H1 (cell line): ENCODE results near the gene RTN3.

Experiments
- CHD2 ChIP-seq: IDR thresholded peaks from 2 replicates; pipeline ENCODE4 v1.6.1; 2012; ENCODE audit warnings: low read length, improper control_type of control experiment
- CTCF ChIP-seq, 3 experiments: IDR thresholded peaks; 1 replicate in 2 of 3; 2 replicates in 1 of 3; pipeline versions ENCODE4 v1.5.1 to v1.6.1; 2011; ENCODE audit warnings: low read length in 3 of 3, mild to moderate bottlenecking in 3 of 3, inconsistent platforms in 2 of 3, low read depth in 1 of 3, moderate library complexity in 1 of 3; ENCODE audit not compliant: insufficient read depth in 1 of 3; ENCODE audit errors: control extremely low read depth in 1 of 3
- EGR1 ChIP-seq: IDR thresholded peaks from 2 replicates; pipeline ENCODE4 v1.6.1; 2011; ENCODE audit warnings: low read depth, low read length, borderline replicate concordance
- EZH2 ChIP-seq: fragments of 200-600 bp; sonication (generic); IDR thresholded peaks from 2 replicates; pipeline ENCODE4 v1.7.1; 2012; ENCODE audit warnings: low read depth, mild to moderate bottlenecking, moderate library complexity, low read length, inconsistent platforms; ENCODE audit not compliant: severe bottlenecking
- KDM1A ChIP-seq: fragments of 200-600, 300-600 bp; sonication (generic); IDR thresholded peaks from 2 replicates; pipeline ENCODE4 v1.7.1; 2016; ENCODE audit warnings: mild to moderate bottlenecking, low read length, borderline replicate concordance
- POLR2AphosphoS5 ChIP-seq: IDR thresholded peaks from 2 replicates; pipeline ENCODE4 v1.6.1; 2011; ENCODE audit warnings: low read depth, low read length
- TAF1 ChIP-seq: IDR thresholded peaks from 2 replicates; pipeline ENCODE4 v1.6.1; 2011; ENCODE audit warnings: mild to moderate bottlenecking, low read depth, low read length

DNA sequence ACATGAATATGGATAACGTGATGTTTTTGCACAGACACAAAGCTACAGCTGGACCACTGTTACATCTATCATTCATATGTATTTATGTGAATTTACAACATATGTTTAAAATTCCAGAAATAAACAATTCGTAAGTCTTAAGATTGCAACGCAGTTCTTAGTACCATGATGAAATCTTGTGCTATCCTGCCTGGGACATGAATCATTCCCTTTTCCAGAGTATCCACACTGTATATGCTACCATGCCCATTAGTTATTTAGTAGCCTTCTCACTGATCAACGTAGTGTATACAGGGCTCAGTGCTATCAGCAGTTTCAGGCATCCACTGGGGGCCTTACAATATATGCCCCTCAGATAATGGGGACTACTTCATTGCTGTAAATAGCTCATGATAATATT, 14.4 kb upstream of the RTN3 start:
- TF ChIP-seq CTCF (IDR thresholded peaks at IDR 0.05; ENCODE audit: control extremely low read depth in 1 of 3, insufficient read depth in 1 of 3, low read depth in 1 of 3, low read length in 3 of 3) (no peak), TAF1 (no peak), EZH2 (no peak), EGR1 (no peak), KDM1A (no peak), CHD2 (no peak), POLR2AphosphoS5 (no peak)
